ENCODE results near the gene PRM2. TPM values are rescaled to one million over a fixed set of nuclear protein-coding genes. Genes with fewer than 3 reads are reported as not detected.

PRM2 gene
- total and polyA plus RNA-seq, 2 experiments from 2014 or later: not detected

- Histone ChIP-seq H3F3A (replicated peaks; ENCODE audit: low read depth) (0 out of 2 replicates have a peak, but pooled peaks cover 2% of the 10 kb centered on the region), H3K9me2 (ENCODE audit: insufficient read depth) (no peaks in the 10 kb centered on the region), H3K4me3 (no peak overlapping the region), H3K4me1 (ENCODE audit: insufficient read depth) (peaks cover 4% of the 10 kb centered on the region; the same call in 1 of the 2 replicates), H3K4me2 (no peak overlapping the region), H3K27me3 (ENCODE audit: insufficient read depth) (no peaks in the 10 kb centered on the region), H3K36me3 (ENCODE audit: insufficient read depth) (no peaks in the 10 kb centered on the region), H2AFZ (peak overlapping the region; percentile 19; the same call in 1 of the 2 replicates), H4K20me1 (replicated peaks; ENCODE audit: insufficient read depth) (no peaks in the 10 kb centered on the region), H3K79me2 (replicated peaks; ENCODE audit: insufficient read depth) (no peaks in the 10 kb centered on the region), H3K27ac (ENCODE audit: low read depth) (no peak overlapping the region)
- Mint-ChIP-seq H3K36me3 (ENCODE audit: low read depth) (no peaks in the 10 kb centered on the region), H3K27ac (no peak overlapping the region), H3K9me3 (no peaks in the 10 kb centered on the region), H3K4me1 (peaks cover 14% of the 10 kb centered on the region), H3K27me3 (ENCODE audit: insufficient read depth, low read depth, poor library complexity) (peaks cover 6% of the 10 kb centered on the region), H3K4me3 (no peak overlapping the region)
- DNase-seq (ENCODE audit: low spot score) (no peak), ATAC-seq (no peak)
- TF ChIP-seq EZH2 (IDR thresholded peaks at IDR 0.05; ENCODE audit: low read depth, unreplicated experiment) (no peak), POLR2AphosphoS5 (IDR thresholded peaks at IDR 0.05; ENCODE audit: low read depth) (no peak), NANOG (IDR thresholded peaks at IDR 0.05; ENCODE audit: borderline replicate concordance) (no peak), CREB1 (CRISPR knock-in tag; IDR thresholded peaks at IDR 0.05; ENCODE audit: low read depth) (no peak), ZNF114 (CRISPR knock-in tag; IDR thresholded peaks at IDR 0.05) (no peak), STAT1 (IDR thresholded peaks at IDR 0.05; ENCODE audit: unreplicated experiment) (no peak), CTCF (conservative IDR thresholded peaks at IDR 0.05; ENCODE audit: low read depth in 2 of 2) (no peak), ZNF462 (CRISPR knock-in tag; IDR thresholded peaks at IDR 0.05) (no peak), REST (IDR thresholded peaks at IDR 0.05; ENCODE audit: unreplicated experiment) (no peak), ETS1 (IDR thresholded peaks at IDR 0.05) (no peak), JUNB (IDR thresholded peaks at IDR 0.05; ENCODE audit: unreplicated experiment) (no peak), ZNF331 (CRISPR knock-in tag; IDR thresholded peaks at IDR 0.05; ENCODE audit: low read depth) (no peak), EZH2phosphoT487 (IDR thresholded peaks at IDR 0.05; ENCODE audit: unreplicated experiment) (no peak)
Observed at GRCh38 chr16:11290102-11290893, 14.0 kb upstream of the PRM2 start.
